HepG2 (cell line): ENCODE data around the gene CDT1. TPM values are rescaled to one million over a fixed set of nuclear protein-coding genes. Genes with fewer than 3 reads are reported as not detected.

Source experiments
- ATAC-seq: fragments of 200-7000 bp; cut with Tn5 transposase; 3 replicates; pipeline ENCODE4 v1.9.1; 2020; ENCODE audit warnings: mild to moderate bottlenecking, moderate library complexity
- BruUV-seq: library from RNA; stranded (reverse); fragments of 400-500 nt; replicated peaks from 2 replicates; lab custom pipeline; 2021; lab: Mats Ljungman, UMichigan
- CTCF ChIA-PET: fragments of 300-600 bp; formaldehyde crosslinking; extraction: SDS; loops from one replicate; lab custom pipeline; 2021; ENCODE audit warnings: low total read pairs, inconsistent platforms, low intra/inter-chr PET ratio; lab: Yijun Ruan, JAX
- POLR2A ChIA-PET: fragments of 350-600 bp; sonication (Branson Sonifier 250); formaldehyde crosslinking; loops from one replicate; lab custom pipeline; 2020; ENCODE audit warnings: antibody characterized with exemption, inconsistent platforms; lab: Yijun Ruan, JAX
- DNase-seq: peaks from one replicate; pipeline ENCODE4 v3.0.0-alpha.2; 2015; ENCODE audit warnings: low spot score
- FAIRE-seq: peaks from 3 replicates; lab custom pipeline; 2011; peaks lifted over from hg19 to GRCh38; lab: Jason Lieb, UNC
- H2AFZ ChIP-seq: one replicate; pipeline ENCODE4 v1.6.1; 2011; ENCODE audit warnings: low read length, inconsistent platforms
- H3K27ac ChIP-seq: fragments of 300-600 bp; 3 replicates; pipeline ENCODE4 v1.8.0; 2011; ENCODE audit warnings: mixed run types, mild to moderate bottlenecking, mixed read lengths, low read length, inconsistent platforms; ENCODE audit not compliant: insufficient read depth; ENCODE audit errors: extremely low read length
- H3K27me3 ChIP-seq, 2 experiments: fragments of 200-600 bp in 1 of 2; 2 replicates in 1 of 2; 3 replicates in 1 of 2; pipeline versions ENCODE4 v1.6.0 to v1.8.0; 2011; ENCODE audit warnings: low read length in 2 of 2, mild to moderate bottlenecking in 2 of 2, moderate library complexity in 2 of 2, inconsistent platforms in 1 of 2; ENCODE audit not compliant: insufficient read depth in 2 of 2, control insufficient read depth in 1 of 2
- H3K36me3 ChIP-seq, 2 experiments: fragments of 200-600 bp in 1 of 2; replicated peaks in 1 of 2; 2 replicates in 1 of 2; 3 replicates in 1 of 2; pipeline versions ENCODE4 v1.5.1 to v1.8.0; 2011; ENCODE audit warnings: low read length in 2 of 2, inconsistent platforms in 1 of 2; ENCODE audit not compliant: insufficient read depth in 2 of 2, control insufficient read depth in 1 of 2
- H3K4me1 ChIP-seq: 2 replicates; pipeline ENCODE4 v1.5.1; 2012; ENCODE audit warnings: low read length, inconsistent platforms; ENCODE audit not compliant: insufficient read depth
- H3K4me2 ChIP-seq: 2 replicates; pipeline ENCODE4 v1.6.0; 2011; ENCODE audit warnings: low read depth, low read length, inconsistent platforms
- H3K4me3 ChIP-seq, 3 experiments: fragments of 200-600 bp in 1 of 3; sonication (generic), shearing (Covaris generic) in 1 of 3; replicated peaks in 1 of 3; 2 replicates each; pipeline ENCODE4 v1.5.1; 2011 to 2016; ENCODE audit warnings: low read length in 3 of 3, inconsistent platforms in 2 of 3, low read depth in 2 of 3, mild to moderate bottlenecking in 2 of 3, control low read depth in 1 of 3, mixed read lengths in 1 of 3; ENCODE audit not compliant: insufficient read depth in 1 of 3
- H3K79me2 ChIP-seq: one replicate; pipeline ENCODE4 v1.6.1; 2011; ENCODE audit warnings: low read length, inconsistent platforms; ENCODE audit not compliant: insufficient read depth
- H3K9ac ChIP-seq: 2 replicates; pipeline ENCODE4 v1.6.0; 2011; ENCODE audit warnings: mild to moderate bottlenecking, low read depth, low read length, inconsistent platforms; ENCODE audit not compliant: insufficient read depth
- H3K9me3 ChIP-seq: 2 replicates; pipeline ENCODE4 v1.5.1; 2012; ENCODE audit warnings: mild to moderate bottlenecking, low read length
- H4K20me1 ChIP-seq: 2 replicates; pipeline ENCODE4 v1.6.0; 2011; ENCODE audit warnings: inconsistent platforms, mild to moderate bottlenecking, low read length, moderate library complexity; ENCODE audit not compliant: insufficient read depth
- CHD4 ChIP-seq: fragments of 200-600 bp; sonication (generic); IDR thresholded peaks from 2 replicates; pipeline ENCODE4 v1.7.0; 2017; ENCODE audit warnings: mild to moderate bottlenecking, low read length, borderline replicate concordance
- MED13 ChIP-seq: sonication (generic); formaldehyde crosslinking; IDR thresholded peaks from 2 replicates; pipeline ENCODE4 v1.5.0; 2020; ENCODE audit warnings: missing genetic modification reagents
- MLLT10 ChIP-seq: sonication (generic); formaldehyde crosslinking; IDR thresholded peaks from 2 replicates; pipeline ENCODE4 v1.4.0; 2020; ENCODE audit warnings: missing genetic modification reagents
- ZC3H4 ChIP-seq: sonication (generic); formaldehyde crosslinking; IDR thresholded peaks from 2 replicates; pipeline ENCODE4 v1.4.0; 2020; ENCODE audit warnings: missing genetic modification reagents, borderline replicate concordance
- ZIK1 ChIP-seq: sonication (generic); formaldehyde crosslinking; IDR thresholded peaks from 2 replicates; pipeline ENCODE4 v1.5.0; 2020; ENCODE audit warnings: mild to moderate bottlenecking, low read depth, missing genetic modification reagents, borderline replicate concordance
- ZNF180 ChIP-seq: sonication (generic); formaldehyde crosslinking; IDR thresholded peaks from 2 replicates; pipeline ENCODE4 v1.4.0; 2020; ENCODE audit warnings: low read depth, missing genetic modification reagents, borderline replicate concordance
- ZNF350 ChIP-seq: sonication (generic); formaldehyde crosslinking; IDR thresholded peaks from 2 replicates; pipeline ENCODE4 v1.4.0; 2020; ENCODE audit warnings: mild to moderate bottlenecking, low read depth, missing genetic modification reagents, borderline replicate concordance
- ZNF883 ChIP-seq: sonication (generic); formaldehyde crosslinking; IDR thresholded peaks from 2 replicates; pipeline ENCODE4 v1.5.1; 2020; ENCODE audit warnings: mild to moderate bottlenecking, missing genetic modification reagents; ENCODE audit errors: not compliant biosample characterization
- WGBS: methylation state at CpG from one replicate; pipeline ENCODE4 v1.1.6; 2017; ENCODE audit warnings: low lambda C conversion rate; 5-methylcytosine and 5-hydroxymethylcytosine counted together
- in situ Hi-C: cut with HindIII; loops from 2 replicates; pipeline ENCODE4 v1.10.0; 2017; ENCODE audit warnings: low pct_unique_long_range_greater_than_20kb; ENCODE audit not compliant: extremely low pct_ligation_motif_present
- intact Hi-C: fragments of 100-400 bp; cut with micrococcal nuclease; formaldehyde crosslinking; loops from one replicate; pipeline ENCODE4 v1.10.0; 2022; ENCODE audit not compliant: unreplicated experiment
- polyA plus RNA-seq, 8 experiments: library from polyadenylated mRNA; depleted of rRNA in 3 of 8; stranded (reverse) in 7 of 8; unstranded in 1 of 8; fragments of >200 nt; fragmentation: Illumina TruSeq in 4 of 8; extraction: Trizol in 4 of 8; gene quantifications; 2 replicates each; pipeline versions ENCODE4 v1.2.1 to v1.2.3, GENCODE V29; 2011 to 2016; ENCODE audit warnings: low read depth in 4 of 8, missing spikeins in 1 of 8, mixed read lengths in 1 of 8; ENCODE audit not compliant: insufficient read depth in 1 of 8
- total RNA-seq, 5 experiments: library from RNA; depleted of rRNA; stranded (reverse); fragments of >200 nt; fragmentation: Illumina TruSeq; extraction: Trizol; gene quantifications; 2 replicates each; pipeline ENCODE4 v1.2.3, GENCODE V29; 2016; ENCODE audit warnings: low read depth in 1 of 5
- TF ChIP-seq, protein P1 (sequence below): sonication (generic); formaldehyde crosslinking; IDR thresholded peaks from 2 replicates; pipeline ENCODE4 v1.5.1; 2020; ENCODE audit warnings: mild to moderate bottlenecking, missing genetic modification reagents, borderline replicate concordance
- TF ChIP-seq, protein P2 (sequence below): sonication (generic); formaldehyde crosslinking; IDR thresholded peaks from 2 replicates; pipeline ENCODE4; 2020; ENCODE audit warnings: missing genetic modification reagents, mild to moderate bottlenecking, borderline replicate concordance

Gene CDT1
- total and polyA plus RNA-seq, 2 of the 13 experiments (the other 11 are each of a cell fraction or from before 2014, with no cell fraction given) = 23.1 to 23.8 TPM

DNA sequence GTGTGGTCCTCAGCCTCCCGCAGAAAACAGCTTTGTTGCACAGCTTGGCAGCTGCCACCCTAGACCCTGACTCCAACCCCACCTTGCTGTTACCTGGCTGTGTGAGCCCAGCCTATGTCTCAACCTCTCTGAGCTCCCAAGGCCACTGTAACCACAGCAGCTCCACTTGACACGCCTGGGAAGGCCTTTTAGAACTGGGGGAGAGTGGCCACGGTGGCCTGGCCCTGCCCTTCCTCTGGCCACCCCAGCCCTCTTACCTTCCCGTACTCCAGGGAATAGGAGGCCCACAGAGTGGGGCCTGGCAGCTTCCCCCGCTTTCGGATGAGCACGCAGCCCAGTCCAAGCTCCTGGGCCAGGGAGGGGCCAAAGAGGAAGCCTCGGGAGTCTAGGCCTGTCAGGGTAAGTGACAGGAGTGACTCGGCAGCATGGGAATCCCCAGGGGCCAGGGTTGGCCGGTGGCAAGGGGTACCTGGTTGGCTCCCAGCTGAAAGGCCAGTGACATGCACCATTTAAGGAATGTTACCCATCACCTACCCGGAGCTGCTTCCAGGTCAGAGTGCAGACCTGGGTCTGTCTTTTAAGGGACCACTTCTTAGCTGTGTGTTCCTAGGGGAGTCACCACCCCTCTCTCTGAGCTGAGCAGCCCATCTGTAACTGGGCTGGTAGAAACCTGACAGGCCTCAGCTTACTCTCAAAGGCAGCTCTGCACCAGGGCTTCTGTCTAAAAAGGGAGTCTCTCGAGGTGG lies 6.8 kb downstream of the CDT1 start:
- Histone ChIP-seq H3K27me3 (no peaks in the 10 kb centered on the region), H3K36me3 (peaks cover 13 to 43% of the 10 kb centered on the region in 2 experiments), H3K9ac (peak overlapping the region; percentile 90), H3K4me3 (peak overlapping the region; percentile 72 to 90 (median 74)), H3K9me3 (no peaks in the 10 kb centered on the region), H4K20me1 (peaks cover 14% of the 10 kb centered on the region; the same call in 1 of the 2 replicates), H3K27ac (peak overlapping the region; percentile 76), H3K79me2 (peaks cover 22% of the 10 kb centered on the region), H3K4me2 (peak overlapping the region; percentile 98), H3K4me1 (peaks cover 29% of the 10 kb centered on the region), H2AFZ (no peak overlapping the region)
- in situ Hi-C loops (loop anchor here (5.0 kb wide), 1 partner anchor 47 kb away; the partner anchor contains the start of genes GALNS and TRAPPC2L), intact Hi-C loops (loop anchor here (5.0 kb wide), 1 partner anchor 53 kb away; no protein-coding TSS in a partner anchor)
- ATAC-seq (peak; percentile 0; the same call in 2 of the 3 replicates), FAIRE-seq (no peak), DNase-seq (no peak)
- ChIA-PET CTCF (no interaction called here), POLR2A (interaction anchor here (1.5 to 4.9 kb wide), 9 partner anchors 10 to 407 kb away, joined by 3 to 36 read pairs (median 11); partner anchors contain the start of genes CDH15, GALNS, PIEZO1 and TRAPPC2L)
- no TSS peak for BruUV-seq
- WGBS = 50% methylated on average over 12 of the region's 12 CpGs
- TF ChIP-seq MED13 (no peak), ZIK1 (no peak), ZNF180 (CRISPR knock-in tag) (no peak), ZC3H4 (0 out of 2 replicates have a peak, but pooled peaks have one; percentile 67), ZNF350 (CRISPR knock-in tag) (no peak), ZNF883 (CRISPR knock-in tag) (no peak), CHD4 (no peak), MLLT10 (CRISPR knock-in tag) (no peak)
- TF ChIP-seq, protein P1, sequence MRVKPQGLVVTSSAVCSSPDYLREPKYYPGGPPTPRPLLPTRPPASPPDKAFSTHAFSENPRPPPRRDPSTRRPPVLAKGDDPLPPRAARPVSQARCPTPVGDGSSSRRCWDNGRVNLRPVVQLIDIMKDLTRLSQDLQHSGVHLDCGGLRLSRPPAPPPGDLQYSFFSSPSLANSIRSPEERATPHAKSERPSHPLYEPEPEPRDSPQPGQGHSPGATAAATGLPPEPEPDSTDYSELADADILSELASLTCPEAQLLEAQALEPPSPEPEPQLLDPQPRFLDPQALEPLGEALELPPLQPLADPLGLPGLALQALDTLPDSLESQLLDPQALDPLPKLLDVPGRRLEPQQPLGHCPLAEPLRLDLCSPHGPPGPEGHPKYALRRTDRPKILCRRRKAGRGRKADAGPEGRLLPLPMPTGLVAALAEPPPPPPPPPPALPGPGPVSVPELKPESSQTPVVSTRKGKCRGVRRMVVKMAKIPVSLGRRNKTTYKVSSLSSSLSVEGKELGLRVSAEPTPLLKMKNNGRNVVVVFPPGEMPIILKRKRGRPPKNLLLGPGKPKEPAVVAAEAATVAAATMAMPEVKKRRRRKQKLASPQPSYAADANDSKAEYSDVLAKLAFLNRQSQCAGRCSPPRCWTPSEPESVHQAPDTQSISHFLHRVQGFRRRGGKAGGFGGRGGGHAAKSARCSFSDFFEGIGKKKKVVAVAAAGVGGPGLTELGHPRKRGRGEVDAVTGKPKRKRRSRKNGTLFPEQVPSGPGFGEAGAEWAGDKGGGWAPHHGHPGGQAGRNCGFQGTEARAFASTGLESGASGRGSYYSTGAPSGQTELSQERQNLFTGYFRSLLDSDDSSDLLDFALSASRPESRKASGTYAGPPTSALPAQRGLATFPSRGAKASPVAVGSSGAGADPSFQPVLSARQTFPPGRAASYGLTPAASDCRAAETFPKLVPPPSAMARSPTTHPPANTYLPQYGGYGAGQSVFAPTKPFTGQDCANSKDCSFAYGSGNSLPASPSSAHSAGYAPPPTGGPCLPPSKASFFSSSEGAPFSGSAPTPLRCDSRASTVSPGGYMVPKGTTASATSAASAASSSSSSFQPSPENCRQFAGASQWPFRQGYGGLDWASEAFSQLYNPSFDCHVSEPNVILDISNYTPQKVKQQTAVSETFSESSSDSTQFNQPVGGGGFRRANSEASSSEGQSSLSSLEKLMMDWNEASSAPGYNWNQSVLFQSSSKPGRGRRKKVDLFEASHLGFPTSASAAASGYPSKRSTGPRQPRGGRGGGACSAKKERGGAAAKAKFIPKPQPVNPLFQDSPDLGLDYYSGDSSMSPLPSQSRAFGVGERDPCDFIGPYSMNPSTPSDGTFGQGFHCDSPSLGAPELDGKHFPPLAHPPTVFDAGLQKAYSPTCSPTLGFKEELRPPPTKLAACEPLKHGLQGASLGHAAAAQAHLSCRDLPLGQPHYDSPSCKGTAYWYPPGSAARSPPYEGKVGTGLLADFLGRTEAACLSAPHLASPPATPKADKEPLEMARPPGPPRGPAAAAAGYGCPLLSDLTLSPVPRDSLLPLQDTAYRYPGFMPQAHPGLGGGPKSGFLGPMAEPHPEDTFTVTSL (CRISPR knock-in tag) = 0 out of 2 replicates have a peak, but pooled peaks have one; percentile 35
- TF ChIP-seq, protein P2, sequence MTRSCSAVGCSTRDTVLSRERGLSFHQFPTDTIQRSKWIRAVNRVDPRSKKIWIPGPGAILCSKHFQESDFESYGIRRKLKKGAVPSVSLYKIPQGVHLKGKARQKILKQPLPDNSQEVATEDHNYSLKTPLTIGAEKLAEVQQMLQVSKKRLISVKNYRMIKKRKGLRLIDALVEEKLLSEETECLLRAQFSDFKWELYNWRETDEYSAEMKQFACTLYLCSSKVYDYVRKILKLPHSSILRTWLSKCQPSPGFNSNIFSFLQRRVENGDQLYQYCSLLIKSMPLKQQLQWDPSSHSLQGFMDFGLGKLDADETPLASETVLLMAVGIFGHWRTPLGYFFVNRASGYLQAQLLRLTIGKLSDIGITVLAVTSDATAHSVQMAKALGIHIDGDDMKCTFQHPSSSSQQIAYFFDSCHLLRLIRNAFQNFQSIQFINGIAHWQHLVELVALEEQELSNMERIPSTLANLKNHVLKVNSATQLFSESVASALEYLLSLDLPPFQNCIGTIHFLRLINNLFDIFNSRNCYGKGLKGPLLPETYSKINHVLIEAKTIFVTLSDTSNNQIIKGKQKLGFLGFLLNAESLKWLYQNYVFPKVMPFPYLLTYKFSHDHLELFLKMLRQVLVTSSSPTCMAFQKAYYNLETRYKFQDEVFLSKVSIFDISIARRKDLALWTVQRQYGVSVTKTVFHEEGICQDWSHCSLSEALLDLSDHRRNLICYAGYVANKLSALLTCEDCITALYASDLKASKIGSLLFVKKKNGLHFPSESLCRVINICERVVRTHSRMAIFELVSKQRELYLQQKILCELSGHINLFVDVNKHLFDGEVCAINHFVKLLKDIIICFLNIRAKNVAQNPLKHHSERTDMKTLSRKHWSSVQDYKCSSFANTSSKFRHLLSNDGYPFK (CRISPR knock-in tag) = no peak
